GM23338 (cell line): ENCODE results near the gene LMLN. TPM values are rescaled to one million over a fixed set of nuclear protein-coding genes. Genes with fewer than 3 reads are reported as not detected.

Source experiments
- ATAC-seq: fragments of 200-7000 bp; cut with Tn5 transposase; 3 replicates; pipeline ENCODE4 v1.9.1; 2020
- DNase-seq: peaks from one replicate; pipeline ENCODE4 v3.0.0-alpha.2; 2015; ENCODE audit warnings: low spot score
- H2AFZ ChIP-seq: fragments of 200-600 bp; sonication (generic); 2 replicates; pipeline ENCODE4 v1.8.0; 2016; ENCODE audit warnings: antibody characterized with exemption, mild to moderate bottlenecking, moderate library complexity
- H3F3A ChIP-seq: fragments of 200-600 bp; sonication (generic); replicated peaks from 2 replicates; pipeline ENCODE4 v1.8.0; 2017; ENCODE audit warnings: antibody characterized with exemption, mixed run types, low read depth
- H3K27ac ChIP-seq: fragments of 200-600 bp; sonication (generic); 2 replicates; pipeline ENCODE4 v1.6.1; 2016; ENCODE audit warnings: low read depth
- H3K27me3 ChIP-seq: fragments of 200-600 bp; sonication (generic); 2 replicates; pipeline ENCODE4 v1.8.0; 2016; ENCODE audit warnings: mild to moderate bottlenecking, mixed run types, moderate library complexity; ENCODE audit not compliant: insufficient read depth
- H3K36me3 ChIP-seq: fragments of 200-600 bp; sonication (generic); 2 replicates; pipeline ENCODE4 v1.8.0; 2016; ENCODE audit warnings: mild to moderate bottlenecking; ENCODE audit not compliant: insufficient read depth
- H3K4me1 ChIP-seq: fragments of 200-600 bp; sonication (generic); 2 replicates; pipeline ENCODE4 v1.8.0; 2016; ENCODE audit warnings: mild to moderate bottlenecking, moderate library complexity; ENCODE audit not compliant: insufficient read depth
- H3K4me2 ChIP-seq: fragments of 200-600 bp; sonication (generic); 2 replicates; pipeline ENCODE4 v1.7.1; 2017; ENCODE audit warnings: mixed run types
- H3K4me3 ChIP-seq: fragments of 200-600 bp; sonication (generic); 2 replicates; pipeline ENCODE4 v1.6.1; 2016; ENCODE audit warnings: mixed run types
- H3K79me2 ChIP-seq: fragments of 200-600 bp; sonication (generic); replicated peaks from 2 replicates; pipeline ENCODE4 v1.8.0; 2017; ENCODE audit warnings: mild to moderate bottlenecking; ENCODE audit not compliant: insufficient read depth
- H3K9me2 ChIP-seq: fragments of 200-600 bp; sonication (generic); 2 replicates; pipeline ENCODE4 v1.8.0; 2017; ENCODE audit not compliant: insufficient read depth
- H4K20me1 ChIP-seq: fragments of 200-600 bp; sonication (generic); replicated peaks from 2 replicates; pipeline ENCODE4 v1.8.0; 2017; ENCODE audit warnings: mild to moderate bottlenecking; ENCODE audit not compliant: insufficient read depth
- H3K27ac Mint-ChIP-seq: 2 replicates; pipeline ENCODE4 v1.8.0; 2020; ENCODE audit warnings: inconsistent platforms, mild to moderate bottlenecking, moderate library complexity, mixed read lengths
- H3K27me3 Mint-ChIP-seq: 3 replicates; pipeline ENCODE4 v1.8.0; 2022; ENCODE audit warnings: low read depth, mild to moderate bottlenecking, moderate library complexity, mixed read lengths, inconsistent platforms; ENCODE audit not compliant: insufficient read depth, poor library complexity
- H3K36me3 Mint-ChIP-seq: 3 replicates; pipeline ENCODE4 v1.8.0; 2021; ENCODE audit warnings: low read depth, mild to moderate bottlenecking, inconsistent platforms, moderate library complexity, mixed read lengths
- H3K4me1 Mint-ChIP-seq: 3 replicates; pipeline ENCODE4 v1.8.0; 2020; ENCODE audit warnings: mild to moderate bottlenecking, inconsistent platforms, mixed read lengths
- H3K4me3 Mint-ChIP-seq: 3 replicates; pipeline ENCODE4 v1.8.0; 2021; ENCODE audit warnings: moderate library complexity, mild to moderate bottlenecking, inconsistent platforms, mixed read lengths
- H3K9me3 Mint-ChIP-seq: 3 replicates; pipeline ENCODE4 v1.8.0; 2020; ENCODE audit warnings: moderate library complexity, mild to moderate bottlenecking, inconsistent platforms, mixed read lengths
- CREB1 ChIP-seq: fragments of 250-450 bp; sonication (Bioruptor Pico); IDR thresholded peaks from 2 replicates; pipeline ENCODE4 v1.5.0; 2020; ENCODE audit warnings: low read depth, mild to moderate bottlenecking, moderate library complexity
- EZH2 ChIP-seq: fragments of 200-600 bp; sonication (generic); IDR thresholded peaks from one replicate; pipeline ENCODE4 v1.8.0; 2017; ENCODE audit warnings: antibody characterized with exemption, mild to moderate bottlenecking, low read depth; ENCODE audit not compliant: unreplicated experiment
- EZH2phosphoT487 ChIP-seq: fragments of 200-600 bp; sonication (generic); IDR thresholded peaks from one replicate; pipeline ENCODE4 v1.8.1; 2018; ENCODE audit warnings: antibody characterized with exemption; ENCODE audit not compliant: unreplicated experiment
- JUNB ChIP-seq: IDR thresholded peaks from one replicate; pipeline ENCODE4 v1.6.1; 2016; ENCODE audit warnings: antibody characterized with exemption; ENCODE audit not compliant: unreplicated experiment
- NANOG ChIP-seq: IDR thresholded peaks from 2 replicates; pipeline ENCODE4 v1.6.1; 2016; ENCODE audit warnings: antibody characterized with exemption, borderline replicate concordance
- POLR2AphosphoS5 ChIP-seq: IDR thresholded peaks from 2 replicates; pipeline ENCODE4 v1.6.1; 2016; ENCODE audit warnings: antibody characterized with exemption, low read depth
- STAT1 ChIP-seq: IDR thresholded peaks from one replicate; pipeline ENCODE4 v1.6.1; 2016; ENCODE audit warnings: antibody characterized with exemption; ENCODE audit not compliant: unreplicated experiment
- ZNF114 ChIP-seq: fragments of 250-450 bp; sonication (Bioruptor Pico); IDR thresholded peaks from 2 replicates; pipeline ENCODE4 v1.5.0; 2020; ENCODE audit warnings: mild to moderate bottlenecking, moderate library complexity
- ZNF331 ChIP-seq: fragments of 250-450 bp; sonication (Bioruptor Pico); IDR thresholded peaks from 2 replicates; pipeline ENCODE4 v1.5.0; 2020; ENCODE audit warnings: low read depth, mild to moderate bottlenecking, moderate library complexity
- polyA plus RNA-seq: library from polyadenylated mRNA; unstranded; fragments of >200 nt; fragmentation: Nextera tagmentation; extraction: Ambion mirVana; gene quantifications from 2 replicates; pipeline ENCODE4 v1.2.1, GENCODE V29; 2016
- total RNA-seq: library from RNA; depleted of rRNA; stranded (reverse); fragments of >200 nt; shearing (Covaris generic); gene quantifications from 2 replicates; pipeline ENCODE4 v1.2.3, GENCODE V29; 2014
- TF ChIP-seq, protein P1 (sequence below): fragments of 250-450 bp; sonication (Bioruptor Pico); IDR thresholded peaks from 2 replicates; pipeline ENCODE4 v1.5.0; 2020; ENCODE audit warnings: mild to moderate bottlenecking, moderate library complexity
- TF ChIP-seq, protein P2 (sequence below): IDR thresholded peaks from 2 replicates; pipeline ENCODE4 v1.6.1; 2016; ENCODE audit warnings: antibody characterized with exemption
- TF ChIP-seq, protein P3 (sequence below): IDR thresholded peaks from one replicate; pipeline ENCODE4 v1.6.1; 2018; ENCODE audit warnings: antibody characterized with exemption; ENCODE audit not compliant: unreplicated experiment
- TF ChIP-seq, protein P4 (sequence below), 2 experiments: fragments of 200-600 bp in 1 of 2; sonication (generic) in 1 of 2; conservative IDR thresholded peaks; 2 replicates each; pipeline versions ENCODE4 v1.5.1 to v1.6.1; 2016 to 2017; ENCODE audit warnings: antibody characterized with exemption in 2 of 2, low read depth in 2 of 2, mild to moderate bottlenecking in 2 of 2, moderate library complexity in 1 of 2

Gene LMLN
- total and polyA plus RNA-seq, 2 experiments from 2014 or later, result 2.3 to 4.3 TPM

DNA sequence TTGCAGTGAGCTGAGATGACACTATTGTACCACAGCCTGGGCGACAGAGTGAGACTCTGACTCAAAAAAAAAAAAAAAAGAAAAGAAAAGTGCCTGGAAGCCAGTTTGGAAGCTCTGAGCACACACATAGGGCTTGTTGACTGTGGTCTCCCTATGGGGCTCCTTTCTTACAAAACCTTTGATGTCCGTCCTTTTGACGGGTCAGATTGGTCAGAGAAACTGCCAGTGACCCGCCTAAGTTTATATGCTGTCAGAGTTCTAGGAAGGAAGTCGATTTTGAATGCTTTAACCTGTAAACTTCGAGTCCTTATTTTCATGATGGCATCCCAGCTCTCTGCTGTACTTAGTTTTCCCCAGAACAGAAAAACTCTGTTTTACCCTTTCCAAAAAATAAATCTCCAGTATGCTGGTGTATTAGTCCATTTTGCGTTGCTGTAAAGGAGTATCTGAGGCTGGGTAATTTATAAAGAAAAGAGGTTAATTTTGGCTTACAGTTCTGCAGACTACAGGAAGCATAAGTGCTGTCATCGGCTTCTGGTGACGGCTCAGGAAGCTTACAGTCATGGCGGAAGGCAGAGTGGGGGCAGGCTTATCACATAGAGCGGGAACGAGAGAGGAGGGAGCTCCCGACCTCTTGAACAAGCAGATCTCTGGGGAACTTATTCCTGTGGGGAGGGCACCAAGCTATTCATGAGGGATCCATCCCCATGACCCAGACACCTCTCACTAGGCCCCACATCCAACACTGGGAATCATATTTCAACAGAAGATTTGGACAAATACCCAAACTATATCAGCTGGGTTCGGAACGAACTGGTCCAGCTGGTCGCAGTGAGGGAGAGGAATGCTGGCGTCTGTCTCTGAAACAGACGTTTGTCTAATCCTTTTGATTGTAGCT, 72.3 kb downstream of the LMLN start:
- Histone ChIP-seq H3K36me3 (no peaks in the 10 kb centered on the region; the same call in 1 of the 2 replicates), H4K20me1 (no peaks in the 10 kb centered on the region), H3K27me3 (no peaks in the 10 kb centered on the region), H3K9me2 (no peaks in the 10 kb centered on the region), H2AFZ (no peak overlapping the region), H3K27ac (no peak overlapping the region), H3K4me2 (no peak overlapping the region), H3K4me1 (no peaks in the 10 kb centered on the region), H3K79me2 (no peaks in the 10 kb centered on the region), H3K4me3 (no peak overlapping the region), H3F3A (no peaks in the 10 kb centered on the region)
- Mint-ChIP-seq H3K27ac (no peak overlapping the region), H3K4me3 (no peak overlapping the region), H3K36me3 (no peaks in the 10 kb centered on the region), H3K4me1 (0 out of 3 replicates have a peak, but pooled peaks cover 3% of the 10 kb centered on the region), H3K27me3 (peaks cover 2% of the 10 kb centered on the region), H3K9me3 (no peaks in the 10 kb centered on the region)
- DNase-seq (no peak), ATAC-seq (peak; percentile 45)
- TF ChIP-seq, protein P1, sequence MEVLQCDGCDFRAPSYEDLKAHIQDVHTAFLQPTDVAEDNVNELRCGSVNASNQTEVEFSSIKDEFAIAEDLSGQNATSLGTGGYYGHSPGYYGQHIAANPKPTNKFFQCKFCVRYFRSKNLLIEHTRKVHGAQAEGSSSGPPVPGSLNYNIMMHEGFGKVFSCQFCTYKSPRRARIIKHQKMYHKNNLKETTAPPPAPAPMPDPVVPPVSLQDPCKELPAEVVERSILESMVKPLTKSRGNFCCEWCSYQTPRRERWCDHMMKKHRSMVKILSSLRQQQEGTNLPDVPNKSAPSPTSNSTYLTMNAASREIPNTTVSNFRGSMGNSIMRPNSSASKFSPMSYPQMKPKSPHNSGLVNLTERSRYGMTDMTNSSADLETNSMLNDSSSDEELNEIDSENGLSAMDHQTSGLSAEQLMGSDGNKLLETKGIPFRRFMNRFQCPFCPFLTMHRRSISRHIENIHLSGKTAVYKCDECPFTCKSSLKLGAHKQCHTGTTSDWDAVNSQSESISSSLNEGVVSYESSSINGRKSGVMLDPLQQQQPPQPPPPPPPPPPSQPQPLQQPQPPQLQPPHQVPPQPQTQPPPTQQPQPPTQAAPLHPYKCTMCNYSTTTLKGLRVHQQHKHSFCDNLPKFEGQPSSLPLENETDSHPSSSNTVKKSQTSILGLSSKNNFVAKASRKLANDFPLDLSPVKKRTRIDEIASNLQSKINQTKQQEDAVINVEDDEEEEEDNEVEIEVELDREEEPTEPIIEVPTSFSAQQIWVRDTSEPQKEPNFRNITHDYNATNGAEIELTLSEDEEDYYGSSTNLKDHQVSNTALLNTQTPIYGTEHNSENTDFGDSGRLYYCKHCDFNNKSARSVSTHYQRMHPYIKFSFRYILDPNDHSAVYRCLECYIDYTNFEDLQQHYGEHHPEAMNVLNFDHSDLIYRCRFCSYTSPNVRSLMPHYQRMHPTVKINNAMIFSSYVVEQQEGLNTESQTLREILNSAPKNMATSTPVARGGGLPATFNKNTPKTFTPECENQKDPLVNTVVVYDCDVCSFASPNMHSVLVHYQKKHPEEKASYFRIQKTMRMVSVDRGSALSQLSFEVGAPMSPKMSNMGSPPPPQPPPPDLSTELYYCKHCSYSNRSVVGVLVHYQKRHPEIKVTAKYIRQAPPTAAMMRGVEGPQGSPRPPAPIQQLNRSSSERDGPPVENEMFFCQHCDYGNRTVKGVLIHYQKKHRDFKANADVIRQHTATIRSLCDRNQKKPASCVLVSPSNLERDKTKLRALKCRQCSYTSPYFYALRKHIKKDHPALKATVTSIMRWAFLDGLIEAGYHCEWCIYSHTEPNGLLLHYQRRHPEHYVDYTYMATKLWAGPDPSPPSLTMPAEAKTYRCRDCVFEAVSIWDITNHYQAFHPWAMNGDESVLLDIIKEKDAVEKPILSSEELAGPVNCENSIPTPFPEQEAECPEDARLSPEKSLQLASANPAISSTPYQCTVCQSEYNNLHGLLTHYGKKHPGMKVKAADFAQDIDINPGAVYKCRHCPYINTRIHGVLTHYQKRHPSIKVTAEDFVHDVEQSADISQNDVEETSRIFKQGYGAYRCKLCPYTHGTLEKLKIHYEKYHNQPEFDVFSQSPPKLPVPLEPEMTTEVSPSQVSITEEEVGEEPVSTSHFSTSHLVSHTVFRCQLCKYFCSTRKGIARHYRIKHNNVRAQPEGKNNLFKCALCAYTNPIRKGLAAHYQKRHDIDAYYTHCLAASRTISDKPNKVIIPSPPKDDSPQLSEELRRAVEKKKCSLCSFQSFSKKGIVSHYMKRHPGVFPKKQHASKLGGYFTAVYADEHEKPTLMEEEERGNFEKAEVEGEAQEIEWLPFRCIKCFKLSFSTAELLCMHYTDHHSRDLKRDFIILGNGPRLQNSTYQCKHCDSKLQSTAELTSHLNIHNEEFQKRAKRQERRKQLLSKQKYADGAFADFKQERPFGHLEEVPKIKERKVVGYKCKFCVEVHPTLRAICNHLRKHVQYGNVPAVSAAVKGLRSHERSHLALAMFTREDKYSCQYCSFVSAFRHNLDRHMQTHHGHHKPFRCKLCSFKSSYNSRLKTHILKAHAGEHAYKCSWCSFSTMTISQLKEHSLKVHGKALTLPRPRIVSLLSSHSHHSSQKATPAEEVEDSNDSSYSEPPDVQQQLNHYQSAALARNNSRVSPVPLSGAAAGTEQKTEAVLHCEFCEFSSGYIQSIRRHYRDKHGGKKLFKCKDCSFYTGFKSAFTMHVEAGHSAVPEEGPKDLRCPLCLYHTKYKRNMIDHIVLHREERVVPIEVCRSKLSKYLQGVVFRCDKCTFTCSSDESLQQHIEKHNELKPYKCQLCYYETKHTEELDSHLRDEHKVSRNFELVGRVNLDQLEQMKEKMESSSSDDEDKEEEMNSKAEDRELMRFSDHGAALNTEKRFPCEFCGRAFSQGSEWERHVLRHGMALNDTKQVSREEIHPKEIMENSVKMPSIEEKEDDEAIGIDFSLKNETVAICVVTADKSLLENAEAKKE (CRISPR knock-in tag), result no peak
- no peak for TF ChIP-seq JUNB
- TF ChIP-seq ZNF331 (CRISPR knock-in tag), result no peak
- no peak for TF ChIP-seq EZH2
- TF ChIP-seq, protein P2, sequence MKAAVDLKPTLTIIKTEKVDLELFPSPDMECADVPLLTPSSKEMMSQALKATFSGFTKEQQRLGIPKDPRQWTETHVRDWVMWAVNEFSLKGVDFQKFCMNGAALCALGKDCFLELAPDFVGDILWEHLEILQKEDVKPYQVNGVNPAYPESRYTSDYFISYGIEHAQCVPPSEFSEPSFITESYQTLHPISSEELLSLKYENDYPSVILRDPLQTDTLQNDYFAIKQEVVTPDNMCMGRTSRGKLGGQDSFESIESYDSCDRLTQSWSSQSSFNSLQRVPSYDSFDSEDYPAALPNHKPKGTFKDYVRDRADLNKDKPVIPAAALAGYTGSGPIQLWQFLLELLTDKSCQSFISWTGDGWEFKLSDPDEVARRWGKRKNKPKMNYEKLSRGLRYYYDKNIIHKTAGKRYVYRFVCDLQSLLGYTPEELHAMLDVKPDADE, result no peak
- TF ChIP-seq CREB1 (CRISPR knock-in tag), result no peak
- TF ChIP-seq, protein P3, sequence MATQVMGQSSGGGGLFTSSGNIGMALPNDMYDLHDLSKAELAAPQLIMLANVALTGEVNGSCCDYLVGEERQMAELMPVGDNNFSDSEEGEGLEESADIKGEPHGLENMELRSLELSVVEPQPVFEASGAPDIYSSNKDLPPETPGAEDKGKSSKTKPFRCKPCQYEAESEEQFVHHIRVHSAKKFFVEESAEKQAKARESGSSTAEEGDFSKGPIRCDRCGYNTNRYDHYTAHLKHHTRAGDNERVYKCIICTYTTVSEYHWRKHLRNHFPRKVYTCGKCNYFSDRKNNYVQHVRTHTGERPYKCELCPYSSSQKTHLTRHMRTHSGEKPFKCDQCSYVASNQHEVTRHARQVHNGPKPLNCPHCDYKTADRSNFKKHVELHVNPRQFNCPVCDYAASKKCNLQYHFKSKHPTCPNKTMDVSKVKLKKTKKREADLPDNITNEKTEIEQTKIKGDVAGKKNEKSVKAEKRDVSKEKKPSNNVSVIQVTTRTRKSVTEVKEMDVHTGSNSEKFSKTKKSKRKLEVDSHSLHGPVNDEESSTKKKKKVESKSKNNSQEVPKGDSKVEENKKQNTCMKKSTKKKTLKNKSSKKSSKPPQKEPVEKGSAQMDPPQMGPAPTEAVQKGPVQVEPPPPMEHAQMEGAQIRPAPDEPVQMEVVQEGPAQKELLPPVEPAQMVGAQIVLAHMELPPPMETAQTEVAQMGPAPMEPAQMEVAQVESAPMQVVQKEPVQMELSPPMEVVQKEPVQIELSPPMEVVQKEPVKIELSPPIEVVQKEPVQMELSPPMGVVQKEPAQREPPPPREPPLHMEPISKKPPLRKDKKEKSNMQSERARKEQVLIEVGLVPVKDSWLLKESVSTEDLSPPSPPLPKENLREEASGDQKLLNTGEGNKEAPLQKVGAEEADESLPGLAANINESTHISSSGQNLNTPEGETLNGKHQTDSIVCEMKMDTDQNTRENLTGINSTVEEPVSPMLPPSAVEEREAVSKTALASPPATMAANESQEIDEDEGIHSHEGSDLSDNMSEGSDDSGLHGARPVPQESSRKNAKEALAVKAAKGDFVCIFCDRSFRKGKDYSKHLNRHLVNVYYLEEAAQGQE, result no peak
- no peak for TF ChIP-seq ZNF114 (CRISPR knock-in tag)
- TF ChIP-seq, protein P4, sequence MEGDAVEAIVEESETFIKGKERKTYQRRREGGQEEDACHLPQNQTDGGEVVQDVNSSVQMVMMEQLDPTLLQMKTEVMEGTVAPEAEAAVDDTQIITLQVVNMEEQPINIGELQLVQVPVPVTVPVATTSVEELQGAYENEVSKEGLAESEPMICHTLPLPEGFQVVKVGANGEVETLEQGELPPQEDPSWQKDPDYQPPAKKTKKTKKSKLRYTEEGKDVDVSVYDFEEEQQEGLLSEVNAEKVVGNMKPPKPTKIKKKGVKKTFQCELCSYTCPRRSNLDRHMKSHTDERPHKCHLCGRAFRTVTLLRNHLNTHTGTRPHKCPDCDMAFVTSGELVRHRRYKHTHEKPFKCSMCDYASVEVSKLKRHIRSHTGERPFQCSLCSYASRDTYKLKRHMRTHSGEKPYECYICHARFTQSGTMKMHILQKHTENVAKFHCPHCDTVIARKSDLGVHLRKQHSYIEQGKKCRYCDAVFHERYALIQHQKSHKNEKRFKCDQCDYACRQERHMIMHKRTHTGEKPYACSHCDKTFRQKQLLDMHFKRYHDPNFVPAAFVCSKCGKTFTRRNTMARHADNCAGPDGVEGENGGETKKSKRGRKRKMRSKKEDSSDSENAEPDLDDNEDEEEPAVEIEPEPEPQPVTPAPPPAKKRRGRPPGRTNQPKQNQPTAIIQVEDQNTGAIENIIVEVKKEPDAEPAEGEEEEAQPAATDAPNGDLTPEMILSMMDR (conservative IDR thresholded peaks at IDR 0.05; ENCODE audit: low read depth in 2 of 2), result no peak
- TF ChIP-seq NANOG, result no peak
- TF ChIP-seq STAT1, result no peak
- no peak for TF ChIP-seq EZH2phosphoT487
- TF ChIP-seq POLR2AphosphoS5, result no peak
